Thyroid gland (tissue), 4 donors: ENCODE data around the gene HIVEP3.

Experiments
- POLR2A ChIP-seq, 2 donors: fragments of 450-650 bp; IDR thresholded peaks; one replicate each; pipeline ENCODE4 v1.6.1; 2017; ENCODE audit warnings: antibody characterized with exemption in 2 of 2, mild to moderate bottlenecking in 2 of 2, moderate library complexity in 1 of 2
- TF ChIP-seq, protein P1 (sequence below), 6 experiments: fragments of 200-600 bp in 3 of 6; fragments of 450-650 bp in 3 of 6; sonication (generic) in 3 of 6; IDR thresholded peaks; one replicate each; pipeline ENCODE4 v1.5.1; 2016 to 2019; ENCODE audit warnings: antibody characterized with exemption in 6 of 6, mild to moderate bottlenecking in 2 of 6, inconsistent platforms in 1 of 6, moderate library complexity in 1 of 6

DNA sequence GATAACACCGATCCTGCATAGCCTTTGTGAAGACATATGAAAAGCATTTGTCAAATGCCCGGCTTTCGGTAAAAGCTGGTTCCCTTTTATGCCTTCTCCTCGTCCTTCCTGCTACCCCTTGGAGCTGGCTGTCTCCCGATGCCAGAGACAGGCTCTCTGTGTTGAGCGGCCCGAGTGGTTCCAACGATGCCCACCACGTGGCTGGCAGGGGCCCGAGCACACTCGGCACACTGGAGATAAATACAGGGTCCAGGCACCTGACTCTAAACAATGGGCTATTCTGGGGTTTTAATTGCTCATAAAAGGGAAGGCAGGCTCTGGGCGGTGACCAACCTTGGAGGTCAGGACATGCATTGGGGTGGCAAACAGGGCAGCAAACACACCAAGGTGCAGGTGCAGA, 207.1 kb downstream of the HIVEP3 start:
- TF ChIP-seq POLR2A (IDR thresholded peaks at IDR 0.05): no peak
- TF ChIP-seq, protein P1, sequence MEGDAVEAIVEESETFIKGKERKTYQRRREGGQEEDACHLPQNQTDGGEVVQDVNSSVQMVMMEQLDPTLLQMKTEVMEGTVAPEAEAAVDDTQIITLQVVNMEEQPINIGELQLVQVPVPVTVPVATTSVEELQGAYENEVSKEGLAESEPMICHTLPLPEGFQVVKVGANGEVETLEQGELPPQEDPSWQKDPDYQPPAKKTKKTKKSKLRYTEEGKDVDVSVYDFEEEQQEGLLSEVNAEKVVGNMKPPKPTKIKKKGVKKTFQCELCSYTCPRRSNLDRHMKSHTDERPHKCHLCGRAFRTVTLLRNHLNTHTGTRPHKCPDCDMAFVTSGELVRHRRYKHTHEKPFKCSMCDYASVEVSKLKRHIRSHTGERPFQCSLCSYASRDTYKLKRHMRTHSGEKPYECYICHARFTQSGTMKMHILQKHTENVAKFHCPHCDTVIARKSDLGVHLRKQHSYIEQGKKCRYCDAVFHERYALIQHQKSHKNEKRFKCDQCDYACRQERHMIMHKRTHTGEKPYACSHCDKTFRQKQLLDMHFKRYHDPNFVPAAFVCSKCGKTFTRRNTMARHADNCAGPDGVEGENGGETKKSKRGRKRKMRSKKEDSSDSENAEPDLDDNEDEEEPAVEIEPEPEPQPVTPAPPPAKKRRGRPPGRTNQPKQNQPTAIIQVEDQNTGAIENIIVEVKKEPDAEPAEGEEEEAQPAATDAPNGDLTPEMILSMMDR (IDR thresholded peaks at IDR 0.05): no peak
